ENCODE measurements around the gene TACR1. TPM values are rescaled to one million over a fixed set of nuclear protein-coding genes. Genes with fewer than 3 reads are reported as not detected.

Gene TACR1
- total and polyA plus RNA-seq, 2 of the 13 experiments (the other 11 are each of a cell fraction or from before 2014, with no cell fraction given), result not detected

DNA sequence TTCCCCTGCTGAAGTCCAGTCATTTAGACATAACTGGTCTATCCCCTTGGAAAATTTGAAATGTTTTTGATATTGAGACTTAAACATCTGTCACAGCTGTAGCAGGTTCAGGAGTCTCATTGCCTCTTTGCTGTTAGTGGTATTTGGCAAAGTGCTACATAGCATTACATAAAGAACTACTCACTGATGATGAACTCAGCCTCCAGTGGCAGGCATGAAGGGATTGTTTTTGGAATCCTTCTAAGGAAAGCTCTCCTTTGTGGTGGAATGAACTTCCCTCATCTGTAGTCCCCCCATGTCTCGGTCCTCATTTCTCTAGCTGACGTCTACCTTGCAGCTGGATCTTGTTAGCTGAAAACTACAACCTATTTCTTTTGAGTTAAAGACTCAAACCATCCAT is 111.6 kb downstream of the TACR1 start (continued):
- TF ChIP-seq, protein P1, sequence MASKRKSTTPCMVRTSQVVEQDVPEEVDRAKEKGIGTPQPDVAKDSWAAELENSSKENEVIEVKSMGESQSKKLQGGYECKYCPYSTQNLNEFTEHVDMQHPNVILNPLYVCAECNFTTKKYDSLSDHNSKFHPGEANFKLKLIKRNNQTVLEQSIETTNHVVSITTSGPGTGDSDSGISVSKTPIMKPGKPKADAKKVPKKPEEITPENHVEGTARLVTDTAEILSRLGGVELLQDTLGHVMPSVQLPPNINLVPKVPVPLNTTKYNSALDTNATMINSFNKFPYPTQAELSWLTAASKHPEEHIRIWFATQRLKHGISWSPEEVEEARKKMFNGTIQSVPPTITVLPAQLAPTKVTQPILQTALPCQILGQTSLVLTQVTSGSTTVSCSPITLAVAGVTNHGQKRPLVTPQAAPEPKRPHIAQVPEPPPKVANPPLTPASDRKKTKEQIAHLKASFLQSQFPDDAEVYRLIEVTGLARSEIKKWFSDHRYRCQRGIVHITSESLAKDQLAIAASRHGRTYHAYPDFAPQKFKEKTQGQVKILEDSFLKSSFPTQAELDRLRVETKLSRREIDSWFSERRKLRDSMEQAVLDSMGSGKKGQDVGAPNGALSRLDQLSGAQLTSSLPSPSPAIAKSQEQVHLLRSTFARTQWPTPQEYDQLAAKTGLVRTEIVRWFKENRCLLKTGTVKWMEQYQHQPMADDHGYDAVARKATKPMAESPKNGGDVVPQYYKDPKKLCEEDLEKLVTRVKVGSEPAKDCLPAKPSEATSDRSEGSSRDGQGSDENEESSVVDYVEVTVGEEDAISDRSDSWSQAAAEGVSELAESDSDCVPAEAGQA (IDR thresholded peaks at IDR 0.05; ENCODE audit: low read depth), result no peak
- TF ChIP-seq, protein P1 (CRISPR knock-in tag; IDR thresholded peaks at IDR 0.05; ENCODE audit: borderline replicate concordance), result no peak
- no peak for TF ChIP-seq PCBP2 (optimal IDR thresholded peaks at IDR 0.05; ENCODE audit: low read depth, low read length, poor library complexity, severe bottlenecking)
- no peak for TF ChIP-seq ZNF780A (CRISPR knock-in tag; IDR thresholded peaks at IDR 0.05)
- no peak for TF ChIP-seq ZNF33A (CRISPR knock-in tag; IDR thresholded peaks at IDR 0.05; ENCODE audit: borderline replicate concordance)
- no peak for TF ChIP-seq ZBTB7A (CRISPR knock-in tag; IDR thresholded peaks at IDR 0.05)

DNA sequence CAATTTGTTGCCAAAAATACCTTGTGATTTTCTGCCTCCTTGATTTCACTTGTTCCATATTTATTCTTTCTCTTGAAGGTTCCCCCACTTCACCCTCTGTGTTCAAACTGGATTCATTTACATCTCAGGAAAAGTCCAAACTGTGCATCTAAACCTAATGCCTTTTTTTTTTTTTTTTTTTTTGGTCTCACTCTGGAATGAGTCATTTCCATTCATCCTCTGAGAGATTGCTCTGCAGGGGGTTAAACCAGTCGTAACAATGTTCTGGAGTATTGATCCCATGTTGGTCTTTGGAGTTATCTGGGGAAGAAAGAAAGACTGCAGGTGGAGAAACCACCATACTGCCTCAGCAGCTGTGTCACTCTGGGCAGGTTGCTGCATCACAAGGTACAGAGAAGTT is 119.7 kb downstream of the TACR1 start:
- Histone ChIP-seq H3K4me1 (ENCODE audit: insufficient read depth, low read length) (no peaks in the 10 kb centered on the region), H3K27ac (ENCODE audit: extremely low read length, insufficient read depth, low read length) (no peak overlapping the region), H3K9me3 (ENCODE audit: low read length) (no peaks in the 10 kb centered on the region), H3K27me3 (ENCODE audit: control insufficient read depth in 1 of 2, insufficient read depth in 2 of 2, low read length in 2 of 2) (no peaks in the 10 kb centered on the region), H3K79me2 (ENCODE audit: insufficient read depth, low read length) (no peaks in the 10 kb centered on the region), H3K4me2 (ENCODE audit: low read depth, low read length) (no peak overlapping the region), H2AFZ (ENCODE audit: low read length) (no peak overlapping the region), H3K9ac (ENCODE audit: insufficient read depth, low read depth, low read length) (no peak overlapping the region), H3K4me3 (replicated peaks in 1 of 3; ENCODE audit: insufficient read depth in 1 of 3, low read depth in 2 of 3, low read length in 3 of 3) (no peak overlapping the region), H4K20me1 (ENCODE audit: insufficient read depth, low read length) (no peaks in the 10 kb centered on the region), H3K36me3 (replicated peaks in 1 of 2; ENCODE audit: control insufficient read depth in 1 of 2, insufficient read depth in 2 of 2, low read length in 2 of 2) (no peaks in the 10 kb centered on the region)
- FAIRE-seq, result no peak
- CTCF ChIA-PET (ENCODE audit: low intra/inter-chr PET ratio, low total read pairs), result no interaction called here
- in situ Hi-C loops (cut with HindIII; ENCODE audit: extremely low pct_ligation_motif_present, low pct_unique_long_range_greater_than_20kb) (no loop called here), intact Hi-C loops (cut with micrococcal nuclease; ENCODE audit: unreplicated experiment) (no loop called here)
- 59% methylated on average over 1 of the region's 1 CpG for WGBS (ENCODE audit: low lambda C conversion rate)
- DNase-seq (ENCODE audit: low spot score), result no peak
- ATAC-seq, result no peak
- POLR2A ChIA-PET, result no interaction called here
- BruUV-seq (replicated peaks), result no TSS peak
- TF ChIP-seq ZNF850 (CRISPR knock-in tag; conservative IDR thresholded peaks at IDR 0.05) (no peak), ZNF619 (CRISPR knock-in tag; IDR thresholded peaks at IDR 0.05) (no peak), NR2F6 (IDR thresholded peaks at IDR 0.05) (no peak), NR2F6 (CRISPR knock-in tag; IDR thresholded peaks at IDR 0.05) (no peak), ZNF484 (CRISPR knock-in tag; IDR thresholded peaks at IDR 0.05; ENCODE audit: borderline replicate concordance, low read depth) (no peak)
- TF ChIP-seq, protein P2, sequence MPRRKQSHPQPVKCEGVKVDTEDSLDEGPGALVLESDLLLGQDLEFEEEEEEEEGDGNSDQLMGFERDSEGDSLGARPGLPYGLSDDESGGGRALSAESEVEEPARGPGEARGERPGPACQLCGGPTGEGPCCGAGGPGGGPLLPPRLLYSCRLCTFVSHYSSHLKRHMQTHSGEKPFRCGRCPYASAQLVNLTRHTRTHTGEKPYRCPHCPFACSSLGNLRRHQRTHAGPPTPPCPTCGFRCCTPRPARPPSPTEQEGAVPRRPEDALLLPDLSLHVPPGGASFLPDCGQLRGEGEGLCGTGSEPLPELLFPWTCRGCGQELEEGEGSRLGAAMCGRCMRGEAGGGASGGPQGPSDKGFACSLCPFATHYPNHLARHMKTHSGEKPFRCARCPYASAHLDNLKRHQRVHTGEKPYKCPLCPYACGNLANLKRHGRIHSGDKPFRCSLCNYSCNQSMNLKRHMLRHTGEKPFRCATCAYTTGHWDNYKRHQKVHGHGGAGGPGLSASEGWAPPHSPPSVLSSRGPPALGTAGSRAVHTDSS (CRISPR knock-in tag; conservative IDR thresholded peaks at IDR 0.05), result no peak
- TF ChIP-seq, protein P3, sequence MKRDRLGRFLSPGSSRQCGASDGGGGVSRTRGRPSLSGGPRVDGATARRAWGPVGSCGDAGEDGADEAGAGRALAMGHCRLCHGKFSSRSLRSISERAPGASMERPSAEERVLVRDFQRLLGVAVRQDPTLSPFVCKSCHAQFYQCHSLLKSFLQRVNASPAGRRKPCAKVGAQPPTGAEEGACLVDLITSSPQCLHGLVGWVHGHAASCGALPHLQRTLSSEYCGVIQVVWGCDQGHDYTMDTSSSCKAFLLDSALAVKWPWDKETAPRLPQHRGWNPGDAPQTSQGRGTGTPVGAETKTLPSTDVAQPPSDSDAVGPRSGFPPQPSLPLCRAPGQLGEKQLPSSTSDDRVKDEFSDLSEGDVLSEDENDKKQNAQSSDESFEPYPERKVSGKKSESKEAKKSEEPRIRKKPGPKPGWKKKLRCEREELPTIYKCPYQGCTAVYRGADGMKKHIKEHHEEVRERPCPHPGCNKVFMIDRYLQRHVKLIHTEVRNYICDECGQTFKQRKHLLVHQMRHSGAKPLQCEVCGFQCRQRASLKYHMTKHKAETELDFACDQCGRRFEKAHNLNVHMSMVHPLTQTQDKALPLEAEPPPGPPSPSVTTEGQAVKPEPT (CRISPR knock-in tag; IDR thresholded peaks at IDR 0.05; ENCODE audit: low read depth), result no peak
